Stomach (tissue), 9 donors: ENCODE data around the gene NFIL3. TPM values are rescaled to one million over a fixed set of nuclear protein-coding genes. Genes with fewer than 3 reads are reported as not detected.
A peak's percentile ranks its signal among the peaks of the same experiment; 100 is the strongest.

Source experiments
- DNase-seq, 2 donors: peaks; one replicate each; pipeline versions ENCODE4 v3.0.0 to v3.0.0-alpha.2; 2013 to 2019
- H3K27ac ChIP-seq, 5 donors: fragments of 200-600 bp in 4 of 5; sonication (generic) in 4 of 5; one replicate each; pipeline ENCODE4 v1.5.1; 2013 to 2019; ENCODE audit warnings: mild to moderate bottlenecking in 1 of 5, moderate library complexity in 1 of 5
- H3K27me3 ChIP-seq, 3 donors: fragments of 200-600 bp; sonication (generic); one replicate each; pipeline ENCODE4 v1.5.1; 2017 to 2019; ENCODE audit warnings: mixed run types in 1 of 3
- H3K36me3 ChIP-seq, 4 donors: fragments of 200-600 bp; sonication (generic); 1 replicate in 3 of 4; 2 replicates in 1 of 4; pipeline ENCODE4 v1.5.1; 2016 to 2019
- H3K4me1 ChIP-seq, 4 donors: fragments of 200-600 bp; sonication (generic); one replicate each; pipeline ENCODE4 v1.5.1; 2016 to 2019
- H3K4me3 ChIP-seq, 4 donors: fragments of 200-600 bp; sonication (generic) in 3 of 4; one replicate each; pipeline ENCODE4 v1.5.1; 2016 to 2019; ENCODE audit warnings: mild to moderate bottlenecking in 1 of 4
- H3K9me3 ChIP-seq, 4 donors: fragments of 200-600 bp; sonication (generic); one replicate each; pipeline ENCODE4 v1.5.1; 2016 to 2019
- CTCF ChIP-seq, 7 experiments: fragments of 450-650 bp in 4 of 7; fragments of 200-600 bp in 3 of 7; sonication (generic) in 3 of 7; IDR thresholded peaks; one replicate each; pipeline ENCODE4 v1.5.1; 2016 to 2019; ENCODE audit warnings: antibody characterized with exemption in 7 of 7, control low read depth in 2 of 7, mild to moderate bottlenecking in 1 of 7
- EP300 ChIP-seq: sonication (generic); formaldehyde crosslinking; IDR thresholded peaks from one replicate; pipeline ENCODE4 v1.6.1; 2017; ENCODE audit warnings: antibody characterized with exemption
- POLR2A ChIP-seq, 4 donors: fragments of 450-650 bp; IDR thresholded peaks; one replicate each; pipeline ENCODE4 v1.6.1; 2016; ENCODE audit warnings: antibody characterized with exemption in 4 of 4, control low read depth in 2 of 4, mild to moderate bottlenecking in 1 of 4, moderate library complexity in 1 of 4
- POLR2AphosphoS5 ChIP-seq, 3 donors: sonication (generic); formaldehyde crosslinking; IDR thresholded peaks; one replicate each; pipeline ENCODE4 v1.6.1; 2016; ENCODE audit warnings: antibody characterized with exemption in 3 of 3
- WGBS, 5 donors: extraction: QIAGEN DNeasy Blood & Tissue Kit in 3 of 5; methylation state at CpG; one replicate each; pipeline versions ENCODE4 v1.1.5 to v1.1.7; 2013 to 2018; 5-methylcytosine and 5-hydroxymethylcytosine counted together
- intact Hi-C: fragments of 100-400 bp; cut with DNase I; formaldehyde crosslinking; loops from one replicate; pipeline ENCODE4 v1.15.1; 2023; ENCODE audit warnings: low total_unique reads
- polyA plus RNA-seq, 3 donors: library from polyadenylated mRNA; stranded (reverse); fragments of 200-250 nt; gene quantifications; one replicate each; pipeline ENCODE4 v1.2.3, GENCODE V29; 2013
- total RNA-seq, 5 donors: library from RNA; depleted of rRNA; stranded (reverse); fragments of >200 nt; gene quantifications; one replicate each; pipeline versions ENCODE4 v1.1.0 to v1.2.3, GENCODE V29; 2014 to 2016
- donor health status: healthy with polysubstance abuse.
- donor health status: Bipolar disorder and iron deficiency.
- donor health status: healthy.

The NFIL3 gene
- total and polyA plus RNA-seq, 8 donors: 8.0 to 39.7 (median 21.2) TPM; not detected in 1

- no peak for TF ChIP-seq EP300
- no peak for TF ChIP-seq POLR2A (IDR thresholded peaks at IDR 0.05)
- TF ChIP-seq POLR2AphosphoS5 (IDR thresholded peaks at IDR 0.05): peak; percentile 83 to 91 (median 84)
- peak; percentile 53 to 66 for DNase-seq
- no peaks in the 10 kb centered on the region for H3K9me3 ChIP-seq
- WGBS, 5 donors: 58 to 65% (median 63%) methylated on average over 10 of the region's 10 CpGs
- peaks cover 0 to 5% (median 0%) of the 10 kb centered on the region in 3 donors for H3K27me3 ChIP-seq
- peak overlapping the region in 2 of 4 donors; percentile 27 to 73 for H3K4me3 ChIP-seq
- H3K27ac ChIP-seq: peak overlapping the region in 4 of 5 donors; percentile 43 to 99 (median 96)
- no peaks in the 10 kb centered on the region for H3K36me3 ChIP-seq
- peaks cover 12 to 74% (median 47%) of the 10 kb centered on the region in 4 donors for H3K4me1 ChIP-seq
- intact Hi-C loops: loop anchor here (10.0 kb wide), 1 partner anchor 55 kb away; the partner anchor contains the start of gene AUH
These were observed 4.1 kb downstream of the NFIL3 start for GRCh38 chr9:91419222-91420191.

- intact Hi-C loops: loop anchor here (10.0 kb wide), 1 partner anchor 53 kb away; the partner anchor contains the start of gene AUH
- TF ChIP-seq CTCF (IDR thresholded peaks at IDR 0.05): no peak
- TF ChIP-seq POLR2A (IDR thresholded peaks at IDR 0.05): no peak
- no peak for TF ChIP-seq POLR2AphosphoS5 (IDR thresholded peaks at IDR 0.05)
- no peak for TF ChIP-seq EP300
- Histone ChIP-seq H3K36me3 (no peaks in the 10 kb centered on the region), H3K9me3 (no peaks in the 10 kb centered on the region), H3K4me1 (peaks cover 12 to 76% (median 49%) of the 10 kb centered on the region in 4 donors), H3K27me3 (peaks cover 0 to 5% (median 0%) of the 10 kb centered on the region in 3 donors), H3K4me3 (no peak overlapping the region), H3K27ac (peak overlapping the region in 2 of 5 donors; percentile 46 to 94)
- no peak for DNase-seq
These were observed 5.4 kb downstream of the NFIL3 start for GRCh38 chr9:91418215-91418610.

GRCh38 chr9:91417602-91418214 is 5.9 kb downstream of the NFIL3 start:
- H3K4me3 ChIP-seq: no peak overlapping the region
- no peak for TF ChIP-seq EP300
- TF ChIP-seq POLR2A (IDR thresholded peaks at IDR 0.05): no peak
- no peak for TF ChIP-seq CTCF (IDR thresholded peaks at IDR 0.05)
- TF ChIP-seq POLR2AphosphoS5 (IDR thresholded peaks at IDR 0.05): no peak
- H3K36me3 ChIP-seq: no peaks in the 10 kb centered on the region
- DNase-seq: peak in 1 of 2 donors; percentile 29
- peak overlapping the region in 2 of 5 donors; percentile 46 to 94 for H3K27ac ChIP-seq
- H3K9me3 ChIP-seq: no peaks in the 10 kb centered on the region
- peaks cover 0 to 5% (median 0%) of the 10 kb centered on the region in 3 donors for H3K27me3 ChIP-seq
- 74 to 86% (median 81%) methylated on average over 9 of the region's 9 CpGs for WGBS, 5 donors
- H3K4me1 ChIP-seq: peaks cover 12 to 79% (median 50%) of the 10 kb centered on the region in 4 donors
- intact Hi-C loops: loop anchor here (10.0 kb wide), 1 partner anchor 53 kb away; the partner anchor contains the start of gene AUH

GRCh38 chr9:91416096-91416712 is 7.4 kb downstream of the NFIL3 start:
- DNase-seq: no peak
- Histone ChIP-seq H3K36me3 (no peaks in the 10 kb centered on the region), H3K27me3 (peaks cover 0 to 2% (median 0%) of the 10 kb centered on the region in 3 donors), H3K27ac (no peak overlapping the region), H3K9me3 (no peaks in the 10 kb centered on the region), H3K4me1 (peaks cover 5 to 77% (median 41%) of the 10 kb centered on the region in 4 donors), H3K4me3 (no peak overlapping the region)
- intact Hi-C loops: loop anchor here (10.0 kb wide), 1 partner anchor 51 kb away; the partner anchor contains the start of gene AUH
- WGBS, 5 donors: 53 to 81% (median 66%) methylated on average over 4 of the region's 4 CpGs
- TF ChIP-seq POLR2AphosphoS5 (IDR thresholded peaks at IDR 0.05) (no peak), POLR2A (IDR thresholded peaks at IDR 0.05) (no peak), CTCF (IDR thresholded peaks at IDR 0.05) (no peak), EP300 (no peak)
